HT1080 (cell line): ENCODE measurements around the gene GPR153. TPM values are rescaled to one million over a fixed set of nuclear protein-coding genes. Genes with fewer than 3 reads are reported as not detected.

Experiments
- DNase-seq: peaks from one replicate; pipeline ENCODE4 v3.0.0-alpha.2; 2015; ENCODE audit warnings: low read depth
- total RNA-seq: library from RNA; depleted of rRNA; stranded (reverse); fragments of >200 nt; shearing (Covaris generic); gene quantifications from 2 replicates; pipeline ENCODE4 v1.2.3, GENCODE V29; 2014; rRNA removed

Gene GPR153
- total RNA-seq, 1 experiment from 2014 or later, result 3.4 TPM

DNA sequence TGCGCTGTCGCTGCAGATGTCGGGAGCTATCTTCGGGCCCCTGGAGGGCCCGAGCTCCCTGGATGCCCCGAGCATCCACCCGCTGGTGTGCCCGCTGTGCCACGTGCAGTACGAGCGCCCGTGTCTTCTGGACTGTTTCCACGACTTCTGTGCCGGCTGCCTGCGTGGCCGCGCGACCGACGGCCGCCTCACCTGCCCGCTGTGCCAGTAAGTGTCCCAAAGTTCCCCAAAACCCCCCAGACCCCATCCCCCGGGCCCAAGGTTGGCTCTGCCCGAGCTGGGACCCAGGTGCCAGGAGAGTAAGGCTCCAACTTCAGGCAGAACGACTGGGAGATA is 54.4 kb downstream of the GPR153 start:
- no peak for DNase-seq

DNA sequence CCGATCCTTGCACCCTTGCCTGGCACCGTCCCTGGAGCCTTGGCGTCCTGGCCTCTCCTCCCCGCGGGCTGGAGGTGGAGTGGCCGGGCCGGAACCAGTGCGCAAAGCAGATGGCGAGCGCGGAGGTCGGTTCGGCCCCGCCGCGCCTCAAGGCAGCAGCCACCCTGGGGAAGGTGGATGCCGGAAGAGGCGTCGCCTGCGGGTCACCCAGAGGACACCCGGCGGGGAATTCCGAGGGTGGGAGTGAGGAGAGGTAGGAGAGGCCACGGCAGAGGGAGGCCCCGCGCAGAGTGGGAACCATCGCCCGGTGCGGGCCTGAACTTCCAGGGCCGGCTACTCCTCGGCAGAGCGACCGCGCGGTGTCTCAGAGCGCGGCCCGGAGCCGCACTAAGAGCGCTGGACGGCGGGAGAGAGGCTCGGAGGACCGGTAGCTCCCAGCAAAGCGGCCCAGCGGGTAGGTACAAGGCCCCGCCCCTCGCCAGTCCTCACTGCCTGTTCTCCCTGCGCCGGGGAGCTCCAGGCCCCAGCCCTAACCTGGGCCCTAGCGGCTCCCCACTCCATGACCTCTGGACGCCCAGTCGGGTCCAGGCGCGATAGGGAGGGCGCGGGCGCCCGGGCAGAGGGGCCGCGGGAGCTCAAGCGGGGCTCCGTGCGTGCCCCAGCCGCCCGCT is 54.9 kb downstream of the GPR153 start, which contains the start of gene RNF207:
Gene RNF207 (plus strand): TSS at position 271 of the 671 bp plus-strand sequence. CDS start 417 bp downstream, outside the sequence.
- no peak for DNase-seq

DNA sequence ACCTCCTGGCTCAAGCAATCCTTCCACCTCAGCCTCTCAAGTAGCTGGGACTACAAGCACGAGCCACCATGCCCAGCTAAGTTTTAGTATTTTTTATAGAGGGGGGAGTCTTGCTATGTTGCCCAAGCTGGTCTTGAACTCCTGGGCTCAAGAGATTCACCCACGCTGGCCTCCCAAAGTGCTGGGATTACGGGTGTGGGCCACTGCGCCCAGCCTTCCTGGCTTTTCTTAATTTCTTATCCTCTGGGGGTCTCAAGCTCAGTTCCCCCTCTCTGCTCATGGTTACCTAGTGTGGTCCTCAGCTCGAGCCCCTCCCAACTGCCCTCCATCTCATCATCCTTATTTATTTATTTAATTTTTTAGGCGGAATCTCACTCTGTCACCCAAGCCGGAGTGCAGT is 58.6 kb downstream of the GPR153 start:
- no peak for DNase-seq

DNA sequence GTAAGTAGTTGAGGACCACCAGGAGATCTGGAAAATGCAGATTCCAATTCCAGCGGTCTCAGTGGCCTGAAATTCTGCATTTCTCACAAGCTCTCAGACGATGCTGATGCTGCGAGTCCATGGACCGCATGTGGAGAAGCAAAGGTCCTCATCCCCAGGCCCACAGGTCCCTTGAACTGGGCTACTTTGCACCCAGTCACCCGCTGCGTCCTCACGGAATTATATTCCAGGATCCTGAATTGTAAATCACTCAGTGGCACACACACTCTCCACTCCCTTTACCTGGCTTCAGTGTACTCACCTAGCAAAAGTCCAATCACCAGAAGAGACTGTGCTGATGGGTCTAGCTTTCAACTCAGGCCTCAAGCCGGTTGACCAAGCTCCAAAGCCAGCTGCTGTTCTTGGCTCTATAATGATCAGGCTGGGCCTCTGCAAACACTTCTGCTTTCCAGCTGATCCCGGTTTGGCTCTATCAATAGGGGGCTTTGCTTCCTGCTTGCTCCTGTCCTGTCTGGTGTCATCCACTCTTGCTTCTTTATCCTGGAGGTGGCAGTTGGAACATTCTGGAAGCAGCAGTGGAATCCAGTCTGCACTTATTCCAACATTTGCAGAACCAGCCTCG is 60.6 kb downstream of the GPR153 start:
- no peak for DNase-seq

DNA sequence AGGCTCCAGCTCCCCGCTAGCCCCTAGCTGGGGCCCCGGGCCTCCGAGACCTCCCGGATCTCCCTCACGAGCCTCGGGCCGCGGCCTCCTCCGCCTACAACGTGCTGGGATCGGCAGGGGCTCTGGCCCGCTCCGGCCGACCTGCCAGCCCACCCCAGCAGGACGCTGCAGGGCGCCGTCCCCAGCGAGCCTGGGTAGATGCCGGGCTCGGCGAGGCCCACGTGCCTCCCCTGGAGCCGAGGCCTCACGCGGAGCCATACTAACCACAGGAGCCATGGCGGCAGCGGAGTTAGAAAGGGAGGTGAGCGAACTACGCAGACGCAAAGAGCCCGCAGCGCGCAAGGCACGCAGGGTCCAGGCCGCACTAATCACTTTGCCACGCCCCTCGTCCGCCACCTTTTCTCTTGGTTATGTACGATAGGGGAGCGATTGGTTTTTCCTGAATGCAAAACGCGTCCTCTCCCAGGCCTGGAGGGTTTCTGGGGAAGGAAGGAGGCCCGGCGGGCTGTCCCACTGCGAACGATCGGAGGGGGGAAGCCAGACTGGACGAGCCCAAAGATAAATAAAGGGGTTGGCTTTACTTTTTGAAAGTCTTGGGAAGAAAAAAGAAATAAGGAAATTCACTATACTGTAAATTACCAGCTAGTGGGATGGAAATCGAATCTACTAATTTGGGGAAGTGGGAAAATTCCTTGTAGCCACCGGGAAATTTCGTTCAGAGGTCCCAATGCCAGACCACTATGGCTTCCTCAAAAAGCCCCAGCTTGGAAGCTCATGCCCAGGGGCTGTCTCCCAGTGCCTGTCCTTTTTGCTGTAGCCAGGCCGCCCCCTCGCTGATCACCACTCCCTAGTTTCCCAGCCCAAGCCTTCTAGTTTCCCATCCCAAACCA is 61.4 kb downstream of the GPR153 start, which contains the start of gene RPL22:
Gene RPL22 (minus strand): TSS at position 298 of the 890 bp plus-strand sequence. CDS start 22 bp downstream, at position 276.
- DNase-seq, result peak; percentile 98

DNA sequence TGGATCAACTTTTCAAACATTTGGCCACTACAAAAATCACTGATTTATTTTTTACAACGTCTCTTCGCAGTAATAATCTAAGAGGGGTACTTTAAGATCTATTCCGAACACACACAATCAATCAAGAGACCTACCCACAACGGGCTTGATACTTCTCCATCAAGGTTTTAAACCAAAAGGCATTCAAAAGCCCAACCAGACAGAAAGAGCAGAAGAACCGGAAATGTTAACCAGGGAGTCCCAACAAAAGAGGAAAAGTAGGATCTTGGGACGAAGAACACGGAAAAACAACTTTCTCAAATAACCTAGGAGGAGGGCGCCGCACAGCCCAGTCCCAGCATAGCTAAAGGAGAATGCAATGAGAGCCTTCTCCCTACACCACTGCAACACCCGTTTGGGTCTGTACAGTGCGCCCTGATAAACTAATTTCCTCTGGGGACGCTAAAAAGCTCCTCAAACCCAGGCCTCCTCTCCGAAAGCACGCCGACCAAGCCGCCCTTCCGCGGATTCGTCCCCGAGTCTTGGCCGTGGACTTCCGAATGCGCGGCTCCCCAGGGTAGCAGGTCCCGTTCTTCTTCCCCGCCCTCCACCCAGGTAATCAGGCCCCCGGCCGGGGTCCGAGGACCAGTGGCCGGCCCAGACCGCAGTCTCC is 62.1 kb downstream of the GPR153 start:
- no peak for DNase-seq

DNA sequence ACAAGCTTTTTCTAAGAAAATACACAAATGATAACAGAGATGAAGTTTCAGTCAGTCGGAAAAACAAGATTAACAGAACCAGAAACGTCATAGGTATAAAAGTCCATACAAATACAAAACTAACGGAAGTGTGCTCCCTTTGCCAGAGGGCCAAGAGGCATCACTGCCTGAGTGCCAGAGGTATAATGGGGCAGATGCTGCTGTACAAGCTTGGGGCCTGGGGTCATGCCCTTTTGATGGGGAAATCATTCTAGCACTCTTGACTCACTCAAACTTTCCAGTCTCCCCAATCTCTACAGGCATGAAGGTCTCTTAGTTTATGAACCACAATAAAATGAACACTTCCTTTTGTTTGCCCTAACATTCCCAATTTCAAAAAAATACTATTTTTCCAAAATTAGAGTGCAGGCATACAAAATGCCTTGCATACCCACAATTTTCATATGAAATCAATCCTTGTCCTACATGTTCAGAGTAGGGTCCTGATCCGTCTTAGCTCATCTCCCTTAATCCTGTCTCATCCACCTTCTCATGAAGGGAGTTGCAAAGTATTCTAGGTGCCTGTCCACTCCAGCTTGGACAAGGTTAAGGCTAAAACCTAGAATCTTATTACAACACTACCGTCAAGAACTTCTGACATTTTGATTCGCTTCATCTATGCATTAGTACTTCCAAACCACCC is 63.0 kb downstream of the GPR153 start:
- DNase-seq, result no peak

Other genes starting within 250 kb of the GPR153 start
- gene KCNAB2, start 215.2 kb downstream of the GPR153 start, total RNA-seq, result 31.6 and 34.1 TPM in 2 replicates
- gene CHD5, start 80.8 kb downstream of the GPR153 start, total RNA-seq, result not detected in 2 replicates
- 181 and 193 TPM in 2 replicates for gene RPL22, start 61.5 kb downstream of the GPR153 start, total RNA-seq
- 0.32 and 0.84 TPM in 2 replicates for gene RNF207, start 55.0 kb downstream of the GPR153 start, total RNA-seq
- gene ICMT, start 25.1 kb downstream of the GPR153 start, total RNA-seq, result 125 and 142 TPM in 2 replicates
- gene HES3, start 16.9 kb downstream of the GPR153 start, total RNA-seq, result not detected in 2 replicates
- 101 and 179 TPM in 2 replicates for gene ACOT7, start 132.7 kb upstream of the GPR153 start, total RNA-seq
- gene HES2, start 158.8 kb upstream of the GPR153 start, total RNA-seq, result 0.08 and 0.13 TPM in 2 replicates
- not detected in 2 replicates for gene ESPN, start 163.7 kb upstream of the GPR153 start, total RNA-seq
- 12.9 and 14.7 TPM in 2 replicates for gene TNFRSF25, start 205.1 kb upstream of the GPR153 start, total RNA-seq
- 20.3 and 20.4 TPM in 2 replicates for gene PLEKHG5, start 230.6 kb upstream of the GPR153 start, total RNA-seq